HG02571 (cell line): ENCODE measurements around the gene CAMKK2.
"Not testable (repeated sequence)": the region's sequence is repeated elsewhere in the genome, so short reads cannot be mapped to it uniquely, and the experiment has no call there.

Experiments used
- ATAC-seq: cut with Tn5 transposase; IDR thresholded peaks from one replicate; pipeline ENCODE4 v1.9.1; 2021; ENCODE audit warnings: mild to moderate bottlenecking, moderate library complexity; ENCODE audit not compliant: unreplicated experiment

The CAMKK2 gene

DNA sequence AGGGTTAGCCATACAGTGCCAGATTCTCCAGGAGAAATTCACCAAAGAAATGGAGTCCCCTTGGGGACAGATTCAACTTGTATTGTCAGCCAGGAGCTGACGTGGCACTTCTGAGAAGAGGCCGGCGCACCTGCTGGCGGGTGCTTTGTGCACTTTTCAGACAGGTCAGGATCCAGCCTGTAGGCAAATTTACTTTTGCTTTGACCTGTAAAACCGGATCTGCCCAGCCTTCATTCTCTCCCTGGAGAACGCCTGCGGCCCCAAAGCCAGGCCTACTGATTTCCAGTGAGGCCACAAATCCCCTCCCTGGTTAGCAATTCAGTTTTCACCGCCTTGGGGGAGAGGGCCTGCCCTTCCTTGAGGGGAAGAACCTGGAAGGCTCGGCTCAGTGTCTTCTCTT, 69.2 kb downstream of the CAMKK2 start:
- peak; percentile 62 for ATAC-seq

DNA sequence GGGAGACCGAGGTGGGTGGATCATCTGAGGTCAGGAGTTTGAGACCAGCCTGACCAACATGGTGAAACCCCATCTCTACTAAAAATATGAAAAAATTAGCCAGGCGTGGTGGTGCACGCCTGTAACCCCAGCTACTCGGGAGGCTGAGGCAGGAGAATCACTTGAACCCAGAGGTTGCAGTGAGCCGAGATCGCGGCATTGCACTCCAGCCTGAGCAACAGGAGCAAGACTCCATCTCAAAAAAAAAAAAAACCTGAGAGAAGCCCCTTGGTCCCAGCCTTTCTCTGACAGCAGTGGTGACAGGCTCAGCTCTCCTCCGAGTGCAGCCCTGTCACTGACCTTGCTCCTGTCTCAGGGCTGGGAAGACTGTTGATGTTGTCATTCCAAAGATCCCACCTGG, 69.6 kb downstream of the CAMKK2 start:
- not testable (repeated sequence) for ATAC-seq

DNA sequence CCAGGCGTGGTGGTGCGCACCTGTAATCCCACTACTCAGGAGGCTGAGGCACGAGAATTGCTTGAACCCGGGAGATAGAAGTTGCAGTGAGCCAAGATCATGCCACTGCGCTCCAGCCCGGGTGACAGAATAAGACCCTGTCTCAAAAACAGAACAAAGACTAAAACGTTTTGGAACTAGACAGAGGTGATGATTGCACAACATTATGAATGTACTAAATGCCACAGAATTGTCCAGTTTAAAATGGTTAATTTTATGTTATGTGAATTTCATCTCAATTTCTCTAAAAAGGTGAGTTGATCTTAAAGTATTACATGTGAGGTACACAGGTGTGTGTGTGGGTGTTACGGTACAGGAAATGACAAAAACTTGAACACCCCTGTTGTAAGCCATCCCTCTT, 70.1 kb downstream of the CAMKK2 start:
- ATAC-seq, result no peak

DNA sequence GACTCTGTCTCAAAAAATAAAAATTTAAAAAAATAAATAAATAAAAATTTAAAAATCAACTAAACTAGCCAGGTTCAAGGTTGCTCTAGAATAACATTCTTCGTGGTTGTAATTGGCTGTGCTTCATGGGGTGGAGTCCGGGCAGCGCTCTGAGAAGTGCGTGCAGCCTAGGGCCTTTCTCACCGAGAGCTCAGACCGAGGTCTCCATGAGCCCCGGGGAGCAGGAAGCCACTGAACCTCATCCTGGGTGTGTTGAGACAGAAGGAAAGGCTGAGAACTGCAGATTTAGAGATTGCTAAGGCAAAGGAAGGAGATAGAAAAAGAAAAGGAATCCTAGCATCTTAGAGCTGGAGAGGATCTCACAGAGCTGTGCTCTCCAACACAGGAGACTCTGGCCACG, 71.9 kb downstream of the CAMKK2 start:
- no peak for ATAC-seq

DNA sequence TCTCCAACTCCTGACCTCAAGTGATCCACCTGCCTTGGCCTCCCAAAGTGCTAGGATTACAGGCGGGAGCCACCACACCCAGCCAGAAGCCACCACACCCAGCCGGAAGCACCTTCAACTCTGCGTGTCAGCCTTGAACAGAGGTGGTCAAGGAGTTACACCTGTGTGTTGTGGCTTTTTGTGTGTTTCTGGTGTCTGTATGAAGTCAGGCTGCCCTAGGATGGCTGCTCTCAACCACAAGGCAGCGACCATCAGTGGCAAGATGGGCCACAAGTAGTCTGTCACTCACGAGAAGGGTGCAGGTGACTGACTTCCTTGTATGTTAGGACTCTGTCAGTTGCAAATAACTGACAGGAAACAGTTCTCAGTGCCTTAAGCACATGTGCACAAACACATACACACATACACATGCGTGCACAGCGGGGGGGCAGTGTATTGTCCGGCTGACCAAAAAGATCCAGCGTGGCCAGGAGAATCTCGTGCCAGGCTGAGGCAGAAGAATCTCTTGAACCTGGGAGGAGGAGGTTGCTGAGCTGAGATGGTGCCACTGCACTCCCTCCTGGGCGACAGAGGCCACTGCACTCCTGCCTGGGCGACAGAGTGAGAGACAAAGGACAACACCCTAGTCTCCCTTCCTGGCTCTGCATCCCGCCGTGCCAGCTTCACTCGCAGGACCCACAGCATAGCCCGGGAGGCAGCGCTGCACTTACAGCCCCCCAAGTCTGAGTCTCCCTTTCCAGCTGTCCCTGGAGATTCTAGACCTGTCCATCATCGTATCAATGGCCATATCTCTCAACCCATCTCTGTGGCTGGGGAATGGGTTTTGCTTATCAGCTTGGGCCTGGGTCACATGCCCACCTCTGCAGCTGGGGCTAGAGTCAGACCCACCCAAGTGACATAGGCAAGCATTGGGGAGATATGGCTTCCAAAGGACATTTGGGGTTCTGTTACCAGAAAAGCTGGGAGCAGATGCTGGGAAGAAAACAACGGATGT, 72.9 kb downstream of the CAMKK2 start:
- no peak for ATAC-seq

DNA sequence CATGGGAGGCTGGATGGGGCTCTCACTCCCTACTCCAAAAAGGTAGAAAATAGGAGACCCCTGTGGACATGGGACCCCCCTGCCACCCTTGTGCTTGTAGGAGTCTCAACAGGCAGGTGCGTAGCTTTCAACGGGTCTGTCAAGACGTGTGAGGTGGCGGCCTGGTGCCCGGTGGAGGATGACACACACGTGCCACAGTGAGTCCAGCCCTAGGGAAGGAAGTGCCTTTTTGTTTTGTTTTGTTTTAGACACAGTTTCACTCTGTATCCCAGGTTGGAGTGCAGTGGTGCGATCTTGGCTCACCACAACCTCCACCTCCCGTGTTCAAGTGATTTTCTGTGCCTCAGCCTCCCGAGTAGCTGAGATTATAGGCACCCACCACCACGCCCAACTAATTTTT, 73.7 kb downstream of the CAMKK2 start:
- no peak for ATAC-seq

DNA sequence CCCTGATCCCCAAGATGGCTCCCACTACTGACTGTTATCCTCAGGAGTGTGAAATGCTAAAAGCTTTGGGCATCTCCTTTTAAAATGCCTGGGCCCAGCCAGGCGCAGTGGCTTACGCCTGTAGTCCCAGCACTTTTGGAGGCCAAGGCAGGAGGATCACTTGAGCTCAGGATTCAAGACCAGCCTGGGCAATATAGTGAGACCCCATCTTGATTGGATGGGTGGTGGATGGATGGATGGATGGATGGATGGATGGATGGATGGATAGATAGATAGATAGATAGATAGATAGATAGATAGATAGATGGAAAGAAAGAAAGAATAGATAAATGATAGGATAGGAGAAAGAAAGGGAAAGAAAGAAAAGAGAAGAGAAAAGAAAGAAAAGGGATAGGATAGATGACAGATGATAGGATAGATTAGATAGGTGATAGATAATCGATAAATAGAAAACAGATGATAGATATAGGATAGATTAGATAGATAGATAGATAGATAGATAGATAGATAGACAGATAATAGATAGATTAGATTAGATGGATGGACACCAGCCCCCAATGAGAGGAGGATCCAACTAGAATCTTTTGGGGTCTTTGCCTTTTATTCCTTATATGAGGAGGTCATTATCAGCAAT, 77.0 kb downstream of the CAMKK2 start:
- ATAC-seq, result no peak

DNA sequence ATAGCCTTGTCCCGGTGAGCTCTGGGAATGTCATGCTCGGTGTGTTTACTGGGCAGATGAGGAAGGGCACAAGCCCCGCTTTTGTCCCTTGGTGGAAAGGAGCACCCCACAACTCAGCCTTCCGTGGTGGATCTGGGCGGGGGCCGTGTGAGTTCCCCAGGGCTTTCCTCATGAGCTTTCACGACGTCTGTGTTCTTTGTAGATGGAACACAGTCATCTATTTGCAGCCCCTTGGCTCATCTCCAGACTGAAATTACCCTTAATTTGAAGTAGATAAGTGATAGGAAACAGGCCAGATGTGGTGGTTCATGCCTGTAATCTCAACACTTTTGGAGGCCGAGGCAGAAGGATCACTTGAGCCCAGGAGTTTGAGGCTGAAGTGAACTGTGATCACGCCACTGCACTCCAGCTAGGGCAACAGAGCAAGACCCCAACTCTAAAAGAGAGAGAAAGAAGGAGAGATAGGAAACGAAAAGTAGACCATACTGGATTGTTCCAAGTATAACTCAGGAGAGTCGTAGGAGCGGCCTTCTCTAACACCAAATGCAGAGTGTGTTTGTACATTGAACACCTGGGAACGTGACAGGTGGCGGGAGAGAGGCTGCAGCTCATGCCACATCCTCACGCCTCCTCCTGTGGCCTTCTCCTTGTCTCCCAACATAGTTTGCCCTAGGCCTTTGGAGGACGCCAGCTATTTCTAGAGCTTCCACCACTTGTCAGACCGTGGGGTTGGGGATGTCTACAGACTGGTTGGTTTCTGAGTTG, 77.7 kb downstream of the CAMKK2 start:
- ATAC-seq, result no peak

DNA sequence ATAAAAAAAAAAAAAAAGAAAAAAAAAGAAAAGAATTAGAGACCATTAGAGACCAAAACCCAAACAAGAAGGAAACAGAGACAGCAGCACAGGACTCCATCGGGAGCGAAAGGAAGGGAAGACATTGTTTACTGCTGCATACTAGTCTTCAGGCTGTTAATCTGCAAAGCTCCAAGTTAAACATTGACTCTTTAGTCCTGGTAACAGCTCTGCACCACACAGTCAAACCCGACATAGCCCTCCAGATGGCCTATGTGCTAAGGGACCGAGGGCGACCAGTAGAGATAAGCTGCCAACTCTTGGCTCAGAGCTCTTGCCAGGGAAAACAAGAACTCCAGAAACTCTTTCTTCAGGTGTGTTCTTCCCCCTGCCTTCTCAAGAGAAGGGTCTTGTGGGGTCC, 78.7 kb downstream of the CAMKK2 start:
- ATAC-seq, result no peak

DNA sequence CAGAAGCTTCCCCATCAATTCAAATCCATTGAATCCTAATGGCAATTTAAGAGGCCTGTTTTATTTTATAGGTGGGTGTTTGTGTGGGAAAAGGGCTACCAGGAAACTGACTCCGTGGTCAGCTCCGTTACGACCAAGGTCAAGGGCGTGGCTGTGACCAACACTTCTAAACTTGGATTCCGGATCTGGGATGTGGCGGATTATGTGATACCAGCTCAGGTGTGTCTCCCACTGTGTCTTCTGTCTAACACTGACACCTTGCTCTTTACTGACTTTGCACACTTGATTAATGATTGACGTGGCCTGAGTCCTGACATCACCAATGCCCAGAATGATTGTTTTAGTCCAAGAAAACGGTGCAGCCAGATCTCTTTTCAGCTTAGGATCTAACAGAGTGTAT, 79.4 kb downstream of the CAMKK2 start:
- ATAC-seq, result no peak

DNA sequence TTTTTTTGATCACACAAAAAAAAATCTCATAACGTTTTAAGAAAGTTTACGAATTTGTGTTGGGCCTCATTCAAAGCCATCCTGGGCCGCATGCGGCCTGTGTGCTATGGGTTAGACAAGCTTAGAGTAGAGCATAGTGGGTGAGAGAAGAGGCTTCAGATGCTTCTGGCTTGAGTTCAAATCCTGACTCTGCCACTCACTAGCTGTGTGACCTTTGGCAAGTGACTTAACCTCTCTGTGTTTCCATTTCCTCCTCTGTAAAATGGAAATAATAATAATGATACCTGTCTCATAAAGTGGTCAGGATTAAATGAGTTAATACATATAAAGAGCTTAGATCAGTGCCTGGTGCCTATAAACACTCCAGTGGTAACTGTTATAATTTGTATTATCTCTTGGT, 80.4 kb downstream of the CAMKK2 start:
- no peak for ATAC-seq

DNA sequence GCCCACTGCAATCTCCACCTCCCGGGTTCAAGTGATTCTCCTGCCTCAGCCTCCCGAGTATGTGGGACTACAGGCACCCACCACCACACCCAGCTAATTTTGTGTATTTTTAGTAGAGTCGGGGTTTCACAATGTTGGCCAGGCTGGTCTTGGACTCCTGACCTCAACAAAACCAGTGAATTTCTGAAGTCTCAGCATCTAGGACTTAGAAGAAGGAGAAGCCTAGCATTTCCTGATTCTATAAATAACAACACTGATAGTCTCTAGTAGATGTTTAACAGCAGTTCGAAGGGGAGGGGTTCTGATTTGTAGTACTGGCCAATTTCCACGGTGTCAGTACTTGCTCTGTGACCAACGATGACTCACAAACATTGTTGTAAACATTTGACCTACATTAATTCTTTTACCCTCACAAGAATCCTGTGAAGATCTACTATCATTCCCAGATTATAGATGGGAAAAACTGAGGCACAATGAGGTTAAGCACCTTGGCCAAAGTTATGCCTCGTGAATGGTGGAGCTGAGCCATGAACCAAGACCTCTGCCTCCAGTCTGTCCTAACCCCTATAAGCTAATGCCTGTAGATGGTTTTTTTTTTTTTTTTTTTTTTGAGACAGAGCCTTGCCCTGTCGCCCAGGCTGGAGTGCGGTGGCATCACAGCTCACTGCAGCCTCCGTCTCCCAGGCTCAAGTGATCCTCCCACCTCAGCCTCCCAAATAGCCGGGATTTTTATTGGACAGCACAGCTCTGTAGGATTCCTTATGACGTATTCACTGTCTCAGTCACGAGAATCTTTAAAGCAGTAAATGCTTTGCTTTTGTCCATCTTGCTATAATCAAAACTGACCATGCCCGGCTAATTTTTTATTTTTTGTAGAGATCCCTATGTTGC, 81.4 kb downstream of the CAMKK2 start:
- ATAC-seq, result no peak

DNA sequence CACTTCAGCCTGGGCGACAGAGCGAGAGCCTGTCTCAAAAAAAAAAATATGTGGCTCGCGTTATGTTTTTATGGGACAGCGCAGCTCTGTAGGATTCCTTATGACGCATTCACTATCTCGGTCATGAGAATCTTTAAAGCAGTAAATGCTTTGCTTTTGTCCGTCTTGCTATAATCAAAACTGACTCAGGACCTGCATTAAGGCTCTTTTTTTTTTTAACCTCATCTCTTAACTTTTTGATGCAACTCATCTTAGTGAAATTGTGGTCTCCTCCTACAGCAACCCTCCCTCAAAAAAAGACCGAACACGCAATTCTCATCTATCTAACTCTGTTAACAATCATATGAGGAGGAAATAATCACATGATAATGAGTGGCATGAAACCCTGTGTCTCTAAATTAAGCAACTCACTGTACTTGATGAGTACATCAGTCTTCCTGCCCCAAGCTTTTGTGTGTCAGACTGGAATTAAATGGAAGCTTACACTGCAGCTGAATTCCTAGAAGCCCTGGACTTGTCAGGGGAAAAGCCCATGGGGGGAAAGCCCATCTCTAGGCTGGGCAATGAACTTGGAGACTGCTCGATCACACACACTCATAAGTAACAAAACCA, 82.2 kb downstream of the CAMKK2 start:
- no peak for ATAC-seq

DNA sequence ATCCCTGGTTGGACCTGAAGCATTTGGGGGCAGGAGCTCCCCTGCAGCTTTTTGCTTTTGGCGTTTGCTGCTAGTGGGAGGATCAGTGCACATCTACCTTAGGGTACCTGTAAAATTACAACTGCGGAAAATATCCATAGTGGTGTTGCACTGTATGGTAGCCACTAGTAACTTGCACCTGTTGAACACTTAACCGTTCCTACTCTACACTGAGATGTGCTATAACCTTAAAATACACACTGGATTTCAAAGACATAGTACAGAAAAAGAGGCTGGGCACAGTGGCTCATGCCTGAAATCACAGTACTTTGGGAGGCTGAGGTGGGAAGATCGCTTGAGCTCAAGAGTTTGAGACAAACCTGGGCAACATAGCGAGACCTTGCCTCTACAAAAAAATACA, 83.6 kb downstream of the CAMKK2 start:
- no peak for ATAC-seq

DNA sequence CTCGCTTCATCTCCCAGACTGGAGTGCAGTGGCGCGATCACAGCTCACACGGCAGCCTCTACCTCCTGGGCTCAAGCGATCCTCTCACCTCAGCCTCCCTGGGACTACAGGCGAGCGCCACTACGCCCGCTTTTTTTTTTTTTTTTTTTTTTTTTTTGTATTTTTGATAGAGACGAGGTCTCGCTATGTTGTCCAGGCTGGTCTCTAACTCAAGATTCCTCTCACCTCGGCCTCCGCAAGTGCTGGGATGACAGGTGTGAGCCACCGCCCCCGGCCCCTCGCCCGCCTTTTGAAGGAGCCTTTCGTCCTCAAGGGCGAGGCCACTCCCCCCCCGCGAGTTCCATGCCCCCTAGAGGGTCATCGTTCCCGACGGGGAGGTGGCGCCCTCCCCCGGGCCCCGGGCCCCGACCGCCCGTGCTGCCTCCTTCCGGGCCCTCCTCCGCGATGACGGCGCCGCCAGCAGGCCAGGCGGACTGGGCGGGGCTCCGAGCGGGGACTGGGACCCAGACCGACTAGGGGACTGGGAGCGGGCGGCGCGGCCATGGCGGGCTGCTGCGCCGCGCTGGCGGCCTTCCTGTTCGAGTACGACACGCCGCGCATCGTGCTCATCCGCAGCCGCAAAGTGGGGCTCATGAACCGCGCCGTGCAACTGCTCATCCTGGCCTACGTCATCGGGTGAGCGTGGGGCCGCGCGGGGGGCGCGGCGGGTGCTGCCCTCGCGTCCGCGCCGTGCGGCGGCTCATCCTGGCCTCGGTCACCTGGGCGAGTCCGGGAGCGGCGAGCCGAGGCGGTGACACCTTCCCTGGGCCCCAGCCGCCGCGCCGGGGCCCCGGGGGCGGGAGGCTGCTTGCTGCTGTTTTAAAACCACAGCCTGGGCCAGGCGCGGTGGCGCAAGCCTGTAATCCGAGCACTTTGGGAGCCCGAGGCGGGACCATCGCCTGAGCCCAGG, 86.6 kb downstream of the CAMKK2 start, which contains the start of gene P2RX4:
P2RX4 (plus strand) TSS at position 506 of the 949 bp plus-strand sequence; CDS start at position 542, 36 bp downstream.
- peak; percentile 86 for ATAC-seq

DNA sequence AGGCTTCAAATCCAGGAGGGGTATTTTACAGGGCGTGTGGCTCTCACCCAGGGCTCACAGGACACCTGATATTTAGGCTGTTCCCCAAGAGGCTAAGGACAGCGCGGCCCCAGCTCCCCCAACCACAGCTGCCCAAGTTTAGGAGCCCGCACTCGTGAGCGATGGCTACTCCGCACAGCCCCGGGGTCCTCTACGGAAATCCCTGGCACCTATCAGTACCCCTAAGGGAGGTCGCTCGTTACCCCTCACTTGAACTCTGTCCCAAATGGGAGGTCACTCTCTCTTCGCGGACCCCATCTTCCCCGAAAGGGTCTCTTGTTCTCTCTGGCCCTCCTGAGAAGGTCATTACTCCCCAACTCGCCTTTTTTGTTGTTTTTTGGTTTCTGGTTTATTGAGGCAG, 87.3 kb downstream of the CAMKK2 start:
- no peak for ATAC-seq

DNA sequence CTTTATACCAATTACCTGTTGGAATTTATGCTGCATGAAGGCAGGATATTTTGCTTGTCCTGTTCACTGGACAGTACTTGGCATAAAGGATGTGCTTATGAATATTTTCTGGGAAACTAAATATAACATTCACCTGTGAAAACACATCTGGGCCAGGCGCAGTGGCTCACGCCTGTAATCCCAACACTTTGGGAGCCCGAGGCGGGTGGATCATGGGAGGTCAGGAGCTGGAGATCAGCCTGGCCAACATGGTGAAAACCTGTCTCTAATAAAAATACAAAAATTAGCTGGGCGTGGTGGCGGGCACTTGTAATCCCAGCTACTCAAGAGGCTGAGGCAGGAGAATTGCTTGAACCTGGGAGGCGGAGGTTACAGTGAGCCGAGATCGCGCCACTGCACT, 87.9 kb downstream of the CAMKK2 start:
- ATAC-seq, result not testable (repeated sequence)

DNA sequence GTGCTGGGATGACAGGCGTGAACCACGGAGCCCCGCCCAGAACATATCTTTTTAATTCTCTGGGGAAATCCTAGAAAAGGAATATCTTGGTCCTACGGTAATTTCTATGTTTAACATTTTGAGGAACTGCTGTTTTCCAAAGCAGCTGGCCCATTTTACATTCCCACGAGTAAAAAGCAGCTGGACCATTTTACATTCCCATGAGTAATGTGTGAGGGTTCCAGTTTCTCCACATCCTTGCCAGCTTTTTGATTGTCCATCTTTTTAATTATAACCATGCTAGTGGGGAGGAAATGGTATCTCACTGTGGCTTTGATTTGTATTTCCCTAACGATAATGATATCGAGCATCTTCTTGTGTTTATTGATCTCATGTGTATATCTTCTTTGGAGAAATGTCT, 91.0 kb downstream of the CAMKK2 start:
- no peak for ATAC-seq

DNA sequence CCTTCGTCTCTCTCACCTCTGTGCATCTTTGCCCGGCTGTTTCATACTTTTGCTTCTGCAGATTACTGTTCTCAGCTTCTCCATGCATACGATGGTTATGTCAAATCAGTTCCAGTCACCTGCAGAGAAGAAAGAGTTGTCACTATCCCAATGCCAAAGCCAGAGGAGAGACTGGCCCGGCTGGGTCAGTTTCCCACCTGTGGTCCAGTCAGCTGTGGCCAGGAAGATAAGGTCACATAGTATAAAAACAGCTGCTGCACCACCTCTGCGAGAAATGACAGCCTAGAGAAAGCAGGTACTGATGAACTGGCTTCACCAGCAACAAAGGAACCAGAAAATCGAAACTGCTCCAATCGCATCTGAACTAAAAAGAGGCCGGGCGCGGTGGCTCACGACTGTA, 93.0 kb downstream of the CAMKK2 start:
- ATAC-seq, result no peak
